ENCODE data around the gene VPS39. TPM values are rescaled to one million over a fixed set of nuclear protein-coding genes. Genes with fewer than 3 reads are reported as not detected.

VPS39 gene
- total RNA-seq, 1 donor from 2014 or later, result 91.9 TPM

DNA sequence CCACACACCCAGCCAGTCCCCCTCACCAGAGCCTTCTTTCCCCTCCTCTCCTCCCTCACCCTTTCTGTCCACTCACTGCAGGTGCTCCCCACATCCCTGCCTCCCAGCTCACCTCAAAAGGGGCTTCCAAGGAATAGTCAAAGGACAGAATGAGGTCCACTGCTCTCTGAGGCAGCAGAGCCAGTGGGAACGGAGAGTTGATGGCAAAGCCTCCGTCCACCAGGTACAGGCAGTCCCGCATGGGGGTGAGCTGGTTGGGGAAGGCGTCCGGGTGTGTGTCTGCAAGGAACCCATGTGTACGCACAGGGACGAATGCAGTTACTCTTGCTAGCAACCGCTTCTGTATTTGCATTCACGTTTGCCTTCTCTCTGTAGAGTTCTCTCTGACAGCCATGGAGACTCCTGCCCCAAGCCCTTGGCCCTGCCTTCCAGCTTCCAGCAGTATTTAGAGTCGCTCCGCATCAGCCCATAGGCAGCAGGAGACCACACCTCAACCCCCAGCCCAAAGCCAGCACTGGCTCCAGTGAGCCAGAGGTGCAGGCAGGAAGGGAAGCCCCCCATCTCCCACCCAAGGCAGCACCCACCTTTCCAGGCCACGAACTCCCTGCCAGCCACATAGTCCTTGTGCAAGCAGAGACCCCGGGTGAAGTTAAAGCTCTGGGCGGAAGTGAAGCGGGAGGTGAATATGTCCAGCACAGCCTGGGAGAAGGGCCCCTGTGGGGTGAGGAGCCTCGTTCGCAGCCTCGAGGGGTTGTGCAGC is 64.1 kb downstream of the VPS39 start:
- TF ChIP-seq, protein P1, sequence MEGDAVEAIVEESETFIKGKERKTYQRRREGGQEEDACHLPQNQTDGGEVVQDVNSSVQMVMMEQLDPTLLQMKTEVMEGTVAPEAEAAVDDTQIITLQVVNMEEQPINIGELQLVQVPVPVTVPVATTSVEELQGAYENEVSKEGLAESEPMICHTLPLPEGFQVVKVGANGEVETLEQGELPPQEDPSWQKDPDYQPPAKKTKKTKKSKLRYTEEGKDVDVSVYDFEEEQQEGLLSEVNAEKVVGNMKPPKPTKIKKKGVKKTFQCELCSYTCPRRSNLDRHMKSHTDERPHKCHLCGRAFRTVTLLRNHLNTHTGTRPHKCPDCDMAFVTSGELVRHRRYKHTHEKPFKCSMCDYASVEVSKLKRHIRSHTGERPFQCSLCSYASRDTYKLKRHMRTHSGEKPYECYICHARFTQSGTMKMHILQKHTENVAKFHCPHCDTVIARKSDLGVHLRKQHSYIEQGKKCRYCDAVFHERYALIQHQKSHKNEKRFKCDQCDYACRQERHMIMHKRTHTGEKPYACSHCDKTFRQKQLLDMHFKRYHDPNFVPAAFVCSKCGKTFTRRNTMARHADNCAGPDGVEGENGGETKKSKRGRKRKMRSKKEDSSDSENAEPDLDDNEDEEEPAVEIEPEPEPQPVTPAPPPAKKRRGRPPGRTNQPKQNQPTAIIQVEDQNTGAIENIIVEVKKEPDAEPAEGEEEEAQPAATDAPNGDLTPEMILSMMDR (IDR thresholded peaks at IDR 0.05), result no peak
- Histone ChIP-seq H3K9me3 (no peaks in the 10 kb centered on the region), H3K27ac (no peak overlapping the region), H3K4me3 (no peak overlapping the region), H3K4me1 (no peaks in the 10 kb centered on the region), H3K36me3 (no peaks in the 10 kb centered on the region), H3K27me3 (no peaks in the 10 kb centered on the region)
- intact Hi-C loops (cut with DNase I), result no loop called here
- DNase-seq (ENCODE audit: low spot score in 2 of 2), result no peak

DNA sequence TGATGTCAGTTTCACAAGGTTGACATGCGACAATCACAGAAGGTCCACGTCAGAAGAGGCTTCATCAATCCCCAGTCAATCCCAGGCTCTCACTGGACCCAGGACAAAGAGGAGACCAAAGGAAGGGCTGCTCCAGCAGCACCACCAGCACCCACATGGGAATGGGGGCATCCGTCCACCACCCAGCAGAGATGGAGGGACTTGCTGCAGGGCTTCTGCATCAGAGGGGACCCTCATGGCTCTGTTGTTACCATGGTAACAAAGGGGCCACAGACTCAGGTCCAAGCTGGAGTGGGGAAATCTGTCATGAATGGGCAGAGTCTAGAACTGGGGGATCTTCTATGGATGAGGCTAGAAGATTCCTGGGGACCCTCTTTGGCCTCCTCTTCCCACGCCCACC is 64.7 kb downstream of the VPS39 start:
- Histone ChIP-seq H3K4me3 (no peak overlapping the region), H3K27me3 (no peaks in the 10 kb centered on the region), H3K4me1 (no peaks in the 10 kb centered on the region), H3K27ac (no peak overlapping the region), H3K36me3 (no peaks in the 10 kb centered on the region), H3K9me3 (no peaks in the 10 kb centered on the region)
- DNase-seq (ENCODE audit: low spot score in 2 of 2), result no peak
- intact Hi-C loops (cut with DNase I), result no loop called here
- TF ChIP-seq, protein P1 (IDR thresholded peaks at IDR 0.05), result no peak

DNA sequence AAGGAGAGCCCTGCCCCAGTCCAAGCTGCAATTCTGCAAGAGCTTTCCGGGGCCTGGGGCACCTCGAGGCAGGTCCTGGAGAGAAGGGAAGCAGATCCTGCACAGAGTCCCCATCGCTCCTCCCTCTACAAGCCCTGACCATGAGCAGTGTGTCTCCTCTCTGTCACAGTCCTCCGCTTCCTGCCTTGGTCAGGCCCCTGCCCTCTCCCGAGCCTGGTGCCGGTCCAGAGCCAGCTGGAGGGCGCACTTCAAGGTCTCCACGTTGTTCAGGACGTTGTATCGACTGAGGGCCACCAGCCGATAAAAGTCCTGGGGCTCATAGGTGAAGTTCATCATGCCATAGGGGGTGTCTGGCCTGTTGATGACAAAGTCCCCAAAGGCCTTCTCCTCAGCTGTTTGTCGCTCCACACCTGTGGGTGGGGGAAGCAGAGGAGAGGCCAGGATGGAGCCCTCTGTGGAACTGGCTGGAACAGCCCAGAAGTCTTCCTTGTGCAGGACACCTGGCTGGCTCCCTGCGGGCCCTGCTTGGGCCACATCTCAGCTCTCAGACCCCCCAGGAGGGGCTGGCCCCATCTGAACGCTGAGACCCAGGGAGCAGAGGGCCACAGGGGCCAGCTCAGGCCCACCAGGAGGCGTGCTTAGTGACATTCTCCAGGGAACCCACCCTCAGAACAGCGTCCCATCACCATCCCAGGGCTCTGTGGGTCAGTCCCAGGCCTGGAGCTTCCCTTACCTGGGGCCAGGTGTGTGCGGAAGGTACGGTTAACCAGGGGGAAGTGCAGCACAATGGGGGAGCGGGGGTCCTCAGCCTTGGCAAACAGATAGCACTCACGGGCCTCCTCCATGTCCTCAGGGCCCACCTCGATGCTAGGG is 66.1 kb downstream of the VPS39 start:
- Histone ChIP-seq H3K27ac (no peak overlapping the region), H3K9me3 (no peaks in the 10 kb centered on the region), H3K4me3 (no peak overlapping the region), H3K36me3 (no peaks in the 10 kb centered on the region), H3K4me1 (no peaks in the 10 kb centered on the region), H3K27me3 (no peaks in the 10 kb centered on the region)
- DNase-seq (ENCODE audit: low spot score in 2 of 2), result no peak
- intact Hi-C loops (cut with DNase I), result no loop called here
- TF ChIP-seq, protein P1 (IDR thresholded peaks at IDR 0.05), result no peak

DNA sequence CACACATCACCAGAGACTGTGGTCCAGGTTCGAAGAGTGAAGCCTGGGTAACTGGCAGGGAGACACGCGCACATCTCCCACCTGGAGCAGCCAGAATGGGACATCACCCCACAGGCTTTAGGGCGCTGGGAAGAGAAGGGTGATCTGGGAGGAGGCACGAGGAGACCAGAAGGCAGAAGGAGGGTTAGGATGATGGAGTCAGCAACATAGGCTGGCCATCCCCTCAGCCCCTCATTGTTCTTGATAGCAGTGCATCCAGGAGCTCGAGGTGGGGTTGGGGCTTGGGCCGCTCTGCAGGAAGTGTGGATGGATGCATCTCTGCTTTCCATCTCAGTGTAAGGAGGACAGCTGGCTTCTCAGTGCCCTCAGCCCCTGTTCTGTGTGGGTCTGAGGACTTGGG is 66.9 kb downstream of the VPS39 start:
- DNase-seq (ENCODE audit: low spot score in 2 of 2), result no peak
- Histone ChIP-seq H3K4me3 (no peak overlapping the region), H3K36me3 (no peaks in the 10 kb centered on the region), H3K9me3 (no peaks in the 10 kb centered on the region), H3K4me1 (no peaks in the 10 kb centered on the region), H3K27me3 (no peaks in the 10 kb centered on the region), H3K27ac (no peak overlapping the region)
- TF ChIP-seq, protein P1 (IDR thresholded peaks at IDR 0.05), result no peak
- intact Hi-C loops (cut with DNase I), result no loop called here

DNA sequence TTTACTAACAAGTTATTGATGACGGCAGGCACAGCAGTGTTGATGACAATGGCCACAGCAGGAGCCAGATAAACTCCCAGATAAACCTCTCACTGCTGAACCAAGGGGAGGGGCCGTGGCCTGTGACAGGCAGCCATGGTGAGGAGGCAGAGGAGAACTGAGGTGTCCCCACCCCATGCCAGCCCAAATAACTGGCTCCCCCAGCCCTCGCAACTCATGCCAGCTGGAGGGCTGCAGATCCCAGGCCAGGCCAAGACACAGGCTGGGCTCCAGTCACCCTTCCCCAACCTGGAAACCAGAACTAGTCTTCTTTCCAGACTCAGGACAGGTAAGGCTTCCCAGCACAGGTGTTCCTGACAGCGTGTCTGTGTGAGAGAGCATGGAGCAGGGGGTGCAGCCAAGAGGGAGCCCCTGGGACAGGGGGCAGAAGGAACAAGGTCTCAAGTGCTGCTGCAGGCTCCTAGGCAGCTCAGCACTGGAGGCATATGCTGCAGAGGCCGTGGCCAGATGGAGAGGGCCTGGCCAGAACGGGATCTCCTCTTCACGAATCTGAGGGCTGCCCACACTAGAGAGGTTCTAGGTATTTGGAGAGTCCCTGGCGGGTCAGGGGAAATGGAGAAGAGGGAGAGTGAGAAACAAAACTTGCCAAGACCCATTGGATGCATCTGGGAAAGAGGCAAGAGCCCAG is 67.6 kb downstream of the VPS39 start:
- TF ChIP-seq, protein P1 (IDR thresholded peaks at IDR 0.05), result no peak
- H3K27ac ChIP-seq, result no peak overlapping the region
- intact Hi-C loops (cut with DNase I), result no loop called here
- no peak overlapping the region for H3K4me3 ChIP-seq
- H3K4me1 ChIP-seq, result no peaks in the 10 kb centered on the region
- DNase-seq (ENCODE audit: low spot score in 2 of 2), result no peak
- H3K36me3 ChIP-seq, result no peaks in the 10 kb centered on the region
- H3K9me3 ChIP-seq, result no peaks in the 10 kb centered on the region
- no peaks in the 10 kb centered on the region for H3K27me3 ChIP-seq

Measured in ascending aorta (tissue), 2 donors.